ENCODE results near the gene CCR7.
"Not testable (repeated sequence)": the region's sequence is repeated elsewhere in the genome, so short reads cannot be mapped to it uniquely, and the experiment has no call there.

CCR7 gene

DNA sequence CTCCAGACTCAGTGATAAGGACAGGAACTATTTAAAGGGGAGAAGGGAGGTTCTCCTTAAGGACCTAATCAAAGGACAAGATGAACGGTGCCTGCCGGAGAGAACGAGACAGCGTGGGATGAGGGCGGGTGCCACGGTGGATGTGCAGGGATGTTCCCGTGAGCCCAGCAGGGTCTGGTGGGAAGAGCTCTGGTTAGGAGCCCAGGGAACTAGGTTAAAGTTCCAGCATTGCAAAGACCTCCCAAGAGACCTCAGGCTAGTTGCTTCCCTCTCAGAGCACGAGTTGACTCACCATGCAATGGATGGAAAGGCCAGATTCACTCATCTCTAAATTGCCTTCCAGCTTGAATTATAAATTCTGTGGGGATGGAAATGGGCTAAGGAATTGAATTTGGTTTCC is 14.7 kb downstream of the CCR7 start:
- no peak for DNase-seq (ENCODE audit: low read depth)

DNA sequence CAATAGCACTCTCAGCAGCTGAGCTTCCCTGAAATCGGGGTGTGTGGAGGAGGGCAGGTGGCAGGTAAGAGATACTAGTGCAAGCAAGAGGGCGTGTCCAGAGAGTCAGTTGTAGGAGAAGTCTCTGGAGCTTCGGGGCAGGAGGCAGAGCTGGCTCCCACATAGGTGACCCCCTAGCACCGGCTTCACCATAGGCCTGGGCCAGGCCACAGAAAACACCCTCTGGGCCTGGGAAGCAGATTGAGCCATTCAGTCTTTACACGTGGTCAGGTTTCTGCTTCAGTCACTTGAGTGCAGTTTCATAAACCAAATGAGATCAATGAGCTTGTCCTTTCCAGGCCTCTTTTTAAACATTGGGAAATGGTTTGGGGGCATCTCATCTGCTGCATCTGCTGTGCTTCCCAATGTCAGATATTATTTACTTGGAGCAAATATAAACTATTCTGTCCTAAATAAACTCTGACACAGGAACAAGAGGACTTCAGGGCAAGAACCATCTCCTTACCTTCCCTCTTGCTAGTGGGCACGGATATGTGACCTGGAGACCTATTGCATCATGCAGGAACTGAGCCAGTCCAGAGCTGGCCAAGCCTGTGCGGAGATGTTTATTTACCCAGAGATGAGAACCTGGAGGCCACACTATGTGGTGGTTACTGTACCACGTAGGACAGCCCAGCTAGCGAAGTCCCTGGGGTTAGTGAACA is 16.1 kb downstream of the CCR7 start:
- no peak for DNase-seq (ENCODE audit: low read depth)

DNA sequence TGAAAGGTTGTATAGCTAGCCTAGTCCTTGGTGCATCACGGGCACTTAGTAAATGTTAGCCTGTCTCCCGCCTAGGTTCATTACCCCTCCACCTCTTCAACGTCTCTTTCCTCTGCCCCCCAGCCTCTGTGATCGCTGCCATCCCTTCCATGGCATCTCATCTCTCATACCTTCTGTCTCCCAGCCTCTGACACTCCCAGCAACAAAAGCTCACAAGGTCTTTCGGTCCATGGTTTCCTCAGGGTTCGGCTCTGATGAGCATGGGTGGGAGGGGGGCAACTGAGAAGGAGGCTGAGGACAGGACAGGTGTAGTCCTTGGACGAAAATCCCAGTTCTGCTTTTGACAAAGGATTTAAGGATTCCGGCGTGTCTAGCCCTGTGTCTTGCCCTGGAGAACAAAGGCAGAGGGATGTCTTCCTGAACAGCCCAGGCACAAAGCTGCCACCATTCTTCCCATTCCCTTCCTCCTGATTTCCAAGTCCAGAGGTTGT is 16.7 kb downstream of the CCR7 start:
- no peak for DNase-seq (ENCODE audit: low read depth)

DNA sequence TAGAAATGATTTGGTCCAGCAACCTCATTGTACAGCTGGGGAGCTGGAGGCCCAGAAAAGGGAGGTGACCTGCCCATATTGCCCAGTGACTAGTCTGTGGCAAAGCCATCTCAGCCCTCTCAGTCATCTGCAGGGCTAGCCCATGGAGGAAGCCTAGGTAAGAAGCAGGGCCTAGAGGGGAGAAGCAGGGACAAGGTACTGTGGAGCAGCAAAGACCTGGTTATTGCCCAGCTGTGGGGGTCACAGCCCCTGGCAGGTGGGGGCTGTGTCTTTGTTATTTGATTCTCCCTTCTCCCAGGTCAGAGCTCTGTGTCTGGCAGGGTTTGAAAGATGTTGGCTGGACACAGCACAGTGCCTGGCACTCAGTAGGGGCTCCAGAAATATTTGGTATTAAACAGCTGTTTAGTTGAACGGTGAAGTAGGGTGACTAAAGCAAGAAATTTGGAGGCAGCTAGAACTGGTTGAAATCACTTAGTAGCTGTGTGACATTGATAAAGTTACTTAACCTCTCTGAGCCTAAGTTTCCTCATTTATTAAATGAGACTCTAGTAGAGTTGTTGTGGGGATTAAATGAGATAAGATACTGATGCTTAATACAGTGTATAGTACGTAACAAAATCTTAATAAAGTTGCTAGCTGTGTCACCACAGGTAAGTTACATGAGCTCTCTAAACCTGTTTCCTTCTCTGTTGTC is 17.3 kb downstream of the CCR7 start:
- DNase-seq (ENCODE audit: low read depth): no peak

DNA sequence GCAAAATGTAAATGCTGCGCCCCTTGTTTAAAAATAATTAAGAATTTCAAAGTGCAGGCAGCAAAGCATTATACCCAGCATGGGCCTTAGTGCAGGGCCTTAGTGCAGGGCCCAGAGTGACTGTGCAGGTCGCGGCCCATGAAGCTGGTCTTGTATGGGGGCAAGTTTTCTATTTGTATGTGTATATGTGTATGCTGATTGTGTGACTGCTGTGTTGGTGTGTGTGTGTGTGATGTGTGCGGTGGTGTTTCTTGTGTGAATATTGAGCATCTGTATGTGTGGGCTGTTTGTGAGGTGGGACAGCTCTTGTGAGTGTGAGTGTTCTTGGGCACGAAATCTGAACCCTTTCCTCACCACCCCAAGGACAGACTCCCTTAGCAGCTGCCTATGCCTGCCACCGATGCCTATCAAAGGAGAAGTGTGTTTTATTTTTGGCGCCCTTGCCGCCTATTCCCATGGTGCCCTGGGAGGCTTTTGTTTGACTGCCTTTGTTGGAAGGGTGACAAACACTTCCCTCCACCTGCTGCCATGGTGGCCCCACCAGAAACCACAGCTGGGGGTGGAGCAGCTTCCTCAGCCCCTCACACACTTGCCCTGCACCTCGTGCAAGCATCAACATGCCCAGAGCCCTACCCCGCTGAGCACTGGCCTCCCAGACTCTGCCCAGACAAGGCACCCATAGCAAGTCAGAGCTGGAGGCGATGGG is 18.0 kb downstream of the CCR7 start:
- peak; percentile 59 for DNase-seq (ENCODE audit: low read depth)

DNA sequence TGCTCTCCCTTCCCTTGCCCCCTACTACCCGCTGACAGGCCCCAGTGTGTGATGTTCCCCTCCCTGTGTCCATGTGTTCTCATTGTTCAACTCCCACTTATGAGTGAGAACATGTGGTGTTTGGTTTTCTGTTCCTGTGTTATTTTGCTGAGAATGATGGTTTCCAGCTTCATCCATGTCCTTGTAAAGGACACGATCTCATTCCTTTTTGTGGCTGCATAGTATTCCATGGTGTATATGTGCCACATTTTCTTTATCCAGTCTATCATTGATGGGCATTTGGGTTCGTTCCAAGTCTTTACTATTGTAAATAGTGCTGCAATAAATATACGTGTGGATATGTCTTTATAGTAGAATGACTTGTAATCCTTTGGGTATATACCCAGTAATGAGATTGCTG is 18.8 kb downstream of the CCR7 start:
- DNase-seq (ENCODE audit: low read depth): not testable (repeated sequence)

DNA sequence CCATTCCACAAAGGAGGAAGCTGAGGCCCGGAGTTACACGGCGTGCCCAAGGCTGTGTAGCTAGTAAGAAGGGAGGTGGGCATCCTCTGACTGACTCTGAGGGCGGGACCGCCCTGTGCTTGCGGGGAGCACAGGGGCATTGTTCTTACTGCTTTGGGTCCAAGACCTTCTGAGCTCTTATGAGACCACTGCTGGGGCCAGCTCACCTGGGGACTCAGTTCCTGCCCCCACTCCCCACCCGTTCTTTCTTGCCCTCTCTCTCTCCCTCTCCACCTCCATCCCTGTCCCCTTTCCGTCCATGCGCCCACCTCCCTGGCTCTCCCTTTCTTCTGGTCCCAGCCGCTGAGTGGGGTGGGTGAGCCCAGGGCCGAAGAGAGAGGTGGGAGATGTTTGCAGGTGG is 19.6 kb downstream of the CCR7 start:
- no peak for DNase-seq (ENCODE audit: low read depth)

DNA sequence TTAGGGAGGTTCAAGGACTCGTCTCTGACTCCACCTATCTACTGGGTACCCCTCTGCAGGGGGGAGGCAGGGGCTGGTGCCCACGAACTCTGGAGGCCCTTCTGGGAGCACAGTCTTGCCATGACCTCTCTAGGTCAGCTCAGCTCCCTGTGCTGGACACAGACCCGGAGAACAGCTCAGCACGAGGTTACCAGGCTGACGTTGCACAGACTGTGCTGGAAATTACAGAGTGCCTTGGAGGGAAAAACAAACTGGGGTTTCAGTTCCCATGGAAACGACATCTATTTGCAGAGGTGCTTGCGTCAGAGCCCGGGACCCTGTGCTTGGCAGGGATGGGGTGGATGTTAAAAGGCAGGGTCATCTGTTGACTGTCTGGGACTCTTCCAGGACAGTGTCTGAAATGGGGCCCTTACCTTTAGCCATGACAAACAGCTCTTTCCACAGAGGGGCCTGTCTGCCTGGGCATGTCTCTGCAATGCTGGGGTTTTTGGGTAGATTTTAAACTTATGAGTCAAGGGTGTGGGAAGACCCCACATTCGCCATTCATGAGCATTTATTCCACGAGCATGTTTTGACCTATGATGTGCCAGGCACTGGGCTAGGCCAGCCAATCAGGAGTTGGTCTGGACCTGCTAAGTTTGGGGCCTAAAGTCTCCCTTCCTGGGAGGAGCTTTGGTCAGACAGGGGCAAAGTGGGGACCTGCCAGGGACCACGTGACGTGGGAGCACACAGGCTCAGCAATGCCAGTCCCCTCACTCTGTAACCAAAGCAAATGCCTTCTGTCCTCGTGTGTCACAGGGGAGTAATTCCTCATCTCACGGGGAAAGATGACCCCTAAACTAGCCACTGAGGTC is 22.5 kb downstream of the CCR7 start:
- DNase-seq (ENCODE audit: low read depth): no peak

DNA sequence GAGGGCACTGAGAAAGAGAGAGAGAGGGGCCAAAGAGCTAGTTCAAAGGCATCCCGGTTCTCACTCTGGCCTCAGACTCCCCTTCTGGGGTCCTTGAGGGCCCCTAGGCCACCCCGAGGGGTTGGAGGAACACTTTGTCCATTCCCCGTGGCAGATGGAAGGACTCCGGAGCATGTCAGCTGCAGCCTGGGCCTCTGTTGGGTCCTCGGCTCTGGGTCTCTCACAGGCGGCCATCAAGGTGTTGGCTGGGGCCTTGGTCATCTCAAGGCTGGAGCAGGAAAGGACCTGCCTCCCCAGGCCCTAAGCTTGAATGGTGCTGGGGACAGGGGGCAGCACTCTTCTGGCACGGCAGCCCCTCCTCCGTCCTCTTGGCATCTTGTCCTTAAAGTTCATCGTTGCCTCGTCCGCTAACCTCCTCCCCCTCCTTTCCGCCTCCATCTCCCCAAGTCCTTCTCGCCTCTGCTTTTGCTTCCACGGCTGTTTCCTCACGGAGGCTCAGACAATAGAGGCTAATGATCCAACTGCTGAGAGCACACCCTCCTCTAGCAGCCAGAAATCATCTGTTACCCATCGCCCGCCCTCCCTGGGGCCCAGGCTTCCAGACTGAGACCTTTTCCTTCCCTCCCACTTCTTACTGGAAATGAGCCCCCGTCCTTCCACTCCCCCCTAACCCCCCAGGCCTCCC is 23.3 kb downstream of the CCR7 start:
- no peak for DNase-seq (ENCODE audit: low read depth)

DNA sequence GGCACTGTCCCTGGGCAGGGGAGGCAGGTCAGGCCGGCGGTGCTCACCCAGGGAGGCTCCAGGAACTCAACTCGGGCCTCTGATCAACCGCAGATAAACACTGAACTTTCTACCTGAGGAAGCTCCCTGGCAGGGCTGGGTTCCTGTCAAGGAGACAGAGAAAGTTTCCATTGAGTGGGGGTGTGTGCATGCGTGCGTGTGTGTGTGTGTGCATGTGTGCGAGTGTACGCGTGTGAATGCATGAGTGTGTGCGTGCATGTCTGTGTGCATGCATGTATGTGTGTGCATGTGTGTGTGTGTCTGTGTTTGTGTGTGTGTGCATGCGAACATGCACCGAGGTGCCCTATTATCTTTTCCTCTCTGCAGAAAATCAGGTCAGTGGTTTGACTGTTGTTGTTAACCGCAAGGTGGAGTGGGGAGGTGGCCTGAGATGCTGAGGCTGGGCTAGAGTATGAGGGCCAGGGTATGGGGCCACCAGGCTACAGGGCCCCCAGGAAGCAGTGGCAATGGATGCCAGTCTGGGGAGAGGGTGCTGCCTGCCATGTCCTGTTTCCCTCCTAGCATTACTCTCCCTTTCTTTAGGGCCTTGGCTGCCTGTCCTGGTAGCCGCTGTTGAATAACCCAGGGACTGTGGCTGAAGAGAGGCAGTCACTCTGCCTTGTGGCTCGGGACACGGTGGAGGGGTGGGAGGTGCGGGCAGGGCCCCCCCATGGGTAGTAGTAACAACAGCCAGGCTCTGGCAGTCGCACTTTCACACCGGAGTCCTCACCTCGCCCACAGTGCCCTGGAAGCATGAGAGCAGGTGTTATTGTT is 24.0 kb downstream of the CCR7 start:
- peak; percentile 59 for DNase-seq (ENCODE audit: low read depth)

DNA sequence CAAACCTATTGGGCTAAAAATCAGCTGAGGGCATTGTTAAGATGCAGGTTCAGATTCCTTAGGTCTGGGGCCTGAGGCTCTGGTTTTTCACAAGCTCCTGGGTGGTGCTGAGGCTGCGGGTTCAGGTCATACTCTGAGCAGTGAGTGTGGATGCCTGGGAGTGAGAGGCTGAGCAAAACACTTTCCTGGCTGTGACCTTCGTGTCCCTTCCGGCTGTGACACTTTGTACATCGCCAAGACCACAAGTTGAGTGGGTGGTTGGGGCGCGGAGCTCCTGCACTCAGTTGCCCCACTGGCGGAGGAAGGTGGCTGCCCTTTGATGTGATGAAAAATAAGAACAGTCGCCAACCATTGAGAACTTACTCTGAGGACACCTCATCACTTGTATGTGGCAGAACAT is 24.8 kb downstream of the CCR7 start:
- DNase-seq (ENCODE audit: low read depth): no peak

DNA sequence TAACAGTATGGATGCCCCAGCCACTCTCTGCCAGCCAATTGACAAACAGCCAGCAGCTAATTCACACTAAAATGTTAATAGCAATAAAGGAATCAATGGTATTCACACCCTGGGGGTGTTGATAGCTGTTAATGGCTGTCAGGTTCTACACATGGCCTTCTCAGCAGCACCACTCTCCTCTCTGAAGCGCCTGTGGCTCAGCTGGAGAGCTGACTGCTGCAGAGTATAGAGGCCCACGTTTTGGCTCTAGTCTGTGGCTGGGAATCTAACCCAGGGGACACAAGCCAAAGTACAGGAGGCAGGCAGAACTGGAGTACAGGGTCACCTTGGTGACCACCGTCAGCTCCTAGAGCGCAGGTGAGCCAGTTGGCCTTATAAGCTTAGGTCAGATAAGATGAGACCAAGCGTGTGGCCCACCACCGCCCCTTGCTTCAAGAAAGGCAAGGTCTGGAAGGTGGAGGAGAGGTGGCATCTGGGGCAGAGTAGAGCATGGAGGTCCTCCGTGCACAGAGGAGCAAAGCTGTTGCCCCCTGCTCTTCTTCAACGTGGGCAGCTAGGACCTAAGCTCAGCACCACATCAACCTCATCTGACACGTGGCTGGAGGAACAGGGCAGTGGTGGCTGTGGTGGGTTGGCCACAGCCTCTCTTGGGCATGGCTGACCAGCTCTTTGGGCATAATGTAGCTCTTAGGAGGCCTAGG is 25.4 kb downstream of the CCR7 start:
- no peak for DNase-seq (ENCODE audit: low read depth)

DNA sequence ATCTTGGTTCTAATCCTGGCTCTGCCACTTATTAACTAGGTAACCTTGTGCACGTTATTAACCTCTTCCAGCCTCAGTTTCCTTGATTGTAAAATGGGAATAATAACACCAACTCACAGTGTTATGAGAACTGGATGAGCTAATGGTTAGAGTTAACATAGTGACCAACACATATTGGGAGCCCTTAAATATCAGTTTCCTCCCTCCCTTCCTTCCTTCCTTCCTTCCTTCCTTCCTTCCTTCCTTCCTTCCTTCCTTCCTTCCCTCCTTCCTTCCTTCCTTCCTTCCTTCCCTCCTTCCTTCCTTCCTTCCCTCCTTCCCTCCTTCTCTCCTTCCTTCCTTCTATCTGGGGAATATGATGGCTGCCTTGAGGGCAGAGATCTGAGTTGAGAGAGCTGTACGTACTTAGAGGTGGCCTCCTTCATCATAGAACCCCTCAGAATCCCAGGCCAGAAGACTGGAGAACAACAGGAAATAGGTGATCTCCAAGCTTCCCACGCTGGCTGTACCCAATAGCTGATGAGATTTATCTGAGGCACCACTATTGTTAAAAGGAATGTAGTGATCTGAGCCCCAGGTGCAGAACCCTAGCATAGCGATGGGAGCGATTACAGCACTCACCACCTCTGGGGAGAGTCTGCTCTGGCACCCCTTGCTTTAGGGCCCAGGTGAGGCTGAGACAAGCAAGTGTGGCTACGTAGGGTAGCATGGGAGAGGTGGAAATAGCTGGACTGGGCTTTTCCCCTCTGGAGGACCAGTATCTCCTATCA is 26.2 kb downstream of the CCR7 start:
- no peak for DNase-seq (ENCODE audit: low read depth)

DNA sequence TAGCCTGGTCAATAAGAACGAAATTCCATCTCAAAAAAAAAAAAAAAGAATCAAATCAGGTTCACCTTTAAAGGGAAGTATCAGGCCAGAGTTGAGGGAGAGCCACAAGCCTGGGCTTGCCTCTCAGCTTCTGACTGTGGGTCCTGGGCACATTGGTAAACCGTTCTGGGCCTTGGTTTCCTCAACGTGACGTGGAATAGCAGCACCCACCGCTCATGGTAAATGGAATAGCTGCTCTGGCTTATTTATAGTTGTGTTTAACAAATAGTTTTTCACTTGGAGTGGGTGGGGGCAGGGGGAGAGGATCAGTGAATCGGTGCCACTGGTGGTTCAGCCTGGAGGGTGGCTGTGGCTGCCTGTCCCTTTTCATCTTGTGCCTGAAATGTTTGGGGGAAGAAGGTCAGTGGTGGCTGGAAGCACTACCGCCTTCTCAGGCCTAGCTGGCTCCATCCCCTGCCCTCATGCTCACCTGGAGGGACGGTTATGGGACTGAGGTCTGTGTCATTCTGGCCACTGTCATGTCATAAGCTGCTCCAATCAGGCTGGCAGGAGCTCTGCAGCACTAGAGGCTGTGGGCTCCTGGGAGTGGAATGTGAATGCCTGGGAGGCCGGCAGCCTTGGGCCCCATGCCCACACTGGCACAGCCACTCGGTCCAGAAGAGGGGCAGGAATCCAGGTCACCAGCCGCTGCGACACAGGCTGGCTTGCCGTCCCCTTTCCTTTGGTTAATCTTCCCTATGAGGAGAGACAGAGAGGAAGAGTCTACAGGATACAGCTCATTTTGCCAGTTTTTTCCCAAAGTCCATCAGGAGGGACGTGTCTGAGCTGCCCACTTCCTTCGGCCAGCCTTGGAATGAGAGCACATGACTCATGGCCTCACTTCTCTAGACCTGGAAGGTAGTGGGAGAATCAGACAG is 27.0 kb downstream of the CCR7 start:
- DNase-seq (ENCODE audit: low read depth): no peak

DNA sequence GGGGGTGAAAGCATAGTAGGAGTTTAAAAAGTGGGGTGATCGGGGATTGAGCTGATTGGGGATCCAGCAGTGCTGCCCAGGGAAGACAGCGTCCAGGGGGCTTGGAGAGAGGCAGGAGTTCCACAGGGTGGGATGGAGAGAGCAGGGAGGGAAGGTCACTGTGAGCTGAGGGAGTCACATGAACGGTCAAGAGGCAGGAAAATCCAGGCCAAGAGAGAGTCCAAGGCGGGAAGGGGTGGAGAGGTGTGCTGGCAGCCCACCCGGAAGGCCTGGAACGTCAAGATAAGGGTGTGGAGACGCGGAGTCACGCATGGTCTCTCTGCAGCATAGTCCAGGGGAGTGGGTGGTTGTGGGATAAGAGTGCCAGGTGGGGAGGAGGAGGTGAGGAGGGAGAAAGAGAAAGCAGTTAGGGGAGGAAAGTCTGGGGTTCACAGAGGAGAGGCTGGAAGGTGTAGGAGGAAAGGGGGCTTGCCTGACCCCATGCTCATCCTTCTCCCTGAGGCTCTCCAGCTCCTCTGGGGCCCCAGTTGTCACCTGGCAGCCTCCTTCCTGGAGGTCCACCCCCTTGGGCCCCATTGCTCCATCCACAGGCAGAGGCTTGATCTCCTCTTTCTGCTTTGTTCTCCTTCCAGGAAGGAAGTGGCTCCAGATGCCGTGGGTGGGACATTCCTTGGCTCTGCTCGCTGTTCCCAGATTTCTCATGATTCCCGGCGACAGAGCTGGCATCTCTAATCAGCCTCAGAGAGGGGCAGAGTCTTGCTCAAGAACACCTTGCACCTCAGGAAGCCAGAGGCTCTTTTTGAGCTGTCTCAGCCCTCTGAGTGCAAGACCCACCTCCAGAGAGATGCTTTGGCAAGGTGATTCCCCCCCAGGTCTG is 28.7 kb downstream of the CCR7 start:
- no peak for DNase-seq (ENCODE audit: low read depth)

DNA sequence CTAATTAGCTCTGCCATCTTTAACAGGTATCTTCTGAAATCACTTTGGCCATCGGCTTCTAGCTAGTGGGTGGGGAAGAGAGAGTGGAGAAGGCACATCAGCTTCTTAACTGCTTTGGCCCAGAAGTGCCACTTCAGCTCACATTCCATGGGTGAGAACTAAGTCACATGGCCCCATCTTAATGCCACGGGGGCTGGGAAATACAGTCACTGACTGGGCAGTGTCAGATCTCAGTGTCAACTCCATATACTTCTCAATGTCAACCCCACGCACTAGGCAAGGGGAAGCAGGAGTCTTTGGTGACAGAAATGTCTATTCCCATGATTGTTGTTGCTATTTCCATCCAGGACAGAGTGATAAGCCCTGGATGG is 29.4 kb downstream of the CCR7 start:
- no peak for DNase-seq (ENCODE audit: low read depth)

DNA sequence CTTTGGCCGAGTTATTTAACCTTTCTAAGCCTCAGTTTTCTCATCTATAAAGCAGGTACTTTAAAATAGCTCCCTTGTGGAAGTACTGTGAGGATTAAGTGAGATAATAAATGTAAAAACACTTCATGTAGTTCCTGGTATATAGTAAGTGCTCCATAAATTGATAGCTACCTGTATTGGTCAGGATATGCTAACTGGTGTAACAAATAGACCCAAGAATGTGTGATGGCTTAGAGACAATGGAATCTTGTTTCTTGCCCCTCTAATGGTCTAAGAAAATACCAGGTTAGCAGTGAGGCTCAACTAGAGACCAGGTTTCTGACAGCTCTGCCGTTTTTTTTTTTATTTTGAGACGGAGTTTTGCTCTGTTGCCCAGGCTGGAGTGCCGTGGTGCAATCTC is 29.8 kb downstream of the CCR7 start:
- no peak for DNase-seq (ENCODE audit: low read depth)

Measured in activated T-helper 1 cell treated with Interleukin-2 at 50 U/mL for 16 hours (primary cell).